ENCODE results near the gene IFI30.
A peak's percentile ranks its signal among the peaks of the same experiment; 100 is the strongest.
"Not testable (repeated sequence)": the region's sequence is repeated elsewhere in the genome, so short reads cannot be mapped to it uniquely, and the experiment has no call there.

The IFI30 gene

DNA sequence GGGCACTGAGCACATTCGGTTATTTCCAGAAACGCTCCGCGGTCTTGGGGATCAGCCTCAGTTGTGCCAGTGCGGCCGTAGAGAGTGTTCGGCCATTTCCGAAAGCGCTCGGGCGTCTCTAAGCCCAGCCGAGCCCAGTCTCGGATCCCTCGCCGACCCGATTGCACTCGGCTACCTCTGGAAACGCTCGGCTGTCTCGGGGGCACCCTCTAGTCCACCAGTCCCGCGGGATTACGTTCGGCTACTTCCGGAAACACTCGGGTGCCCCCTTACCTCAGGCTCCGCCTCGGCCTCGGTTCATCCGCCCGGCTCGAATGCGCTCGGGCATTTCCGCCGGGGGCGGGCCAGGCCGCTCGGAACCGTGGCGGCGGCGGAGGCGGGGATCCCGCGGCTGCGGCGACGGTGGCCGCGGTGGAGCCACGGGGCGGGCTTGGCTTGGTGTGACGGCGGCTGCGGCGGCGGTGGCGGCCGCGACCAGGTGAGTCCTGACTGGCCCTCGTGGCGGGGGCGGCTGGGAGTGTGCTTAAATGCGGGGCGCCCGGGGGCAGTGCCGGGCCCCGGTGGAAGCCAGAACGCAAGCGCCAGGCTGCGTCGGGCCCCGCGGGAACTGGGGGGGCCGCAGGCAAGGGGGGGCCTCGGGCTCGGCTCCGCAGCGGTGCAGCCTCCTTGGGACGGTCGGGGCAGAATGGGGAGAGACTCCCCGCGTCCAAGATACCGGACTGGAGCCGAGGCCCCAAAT lies 20.6 kb upstream of the IFI30 start, which contains the start of gene PIK3R2:
Gene PIK3R2, plus strand, starts transcription at position 347 of the 739 bp plus-strand sequence. CDS start 2,717 bp downstream, outside the sequence.
- peak; percentile 98 for DNase-seq

DNA sequence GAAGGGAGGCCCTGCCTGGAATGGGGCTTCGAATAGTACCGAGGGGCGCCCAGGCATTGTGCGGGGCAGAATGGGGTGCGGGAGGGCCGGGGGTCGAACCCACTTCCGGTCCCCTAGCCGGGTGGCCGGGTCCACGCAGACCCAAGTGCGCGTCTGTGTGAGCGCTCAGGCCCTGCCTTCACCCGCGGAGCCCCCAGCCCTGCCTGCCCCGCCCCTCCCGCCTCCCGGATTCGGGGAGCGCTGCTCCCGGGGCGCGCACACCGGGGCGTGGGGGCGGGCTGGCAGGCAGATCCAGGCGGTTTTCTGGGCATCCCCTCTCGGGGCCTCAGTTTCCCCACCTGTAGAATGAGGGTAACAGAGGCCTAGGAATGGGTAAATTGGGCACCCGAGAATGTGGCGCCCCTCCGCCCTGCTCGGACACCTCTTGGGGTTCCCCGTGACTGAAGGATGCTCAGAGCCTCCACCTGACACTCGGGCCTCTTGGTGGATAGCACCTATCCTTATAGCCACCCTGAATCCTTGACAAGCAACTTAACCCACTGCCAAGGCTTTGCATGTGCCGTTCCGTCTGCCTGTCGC lies 20.0 kb upstream of the IFI30 start:
- DNase-seq: no peak

DNA sequence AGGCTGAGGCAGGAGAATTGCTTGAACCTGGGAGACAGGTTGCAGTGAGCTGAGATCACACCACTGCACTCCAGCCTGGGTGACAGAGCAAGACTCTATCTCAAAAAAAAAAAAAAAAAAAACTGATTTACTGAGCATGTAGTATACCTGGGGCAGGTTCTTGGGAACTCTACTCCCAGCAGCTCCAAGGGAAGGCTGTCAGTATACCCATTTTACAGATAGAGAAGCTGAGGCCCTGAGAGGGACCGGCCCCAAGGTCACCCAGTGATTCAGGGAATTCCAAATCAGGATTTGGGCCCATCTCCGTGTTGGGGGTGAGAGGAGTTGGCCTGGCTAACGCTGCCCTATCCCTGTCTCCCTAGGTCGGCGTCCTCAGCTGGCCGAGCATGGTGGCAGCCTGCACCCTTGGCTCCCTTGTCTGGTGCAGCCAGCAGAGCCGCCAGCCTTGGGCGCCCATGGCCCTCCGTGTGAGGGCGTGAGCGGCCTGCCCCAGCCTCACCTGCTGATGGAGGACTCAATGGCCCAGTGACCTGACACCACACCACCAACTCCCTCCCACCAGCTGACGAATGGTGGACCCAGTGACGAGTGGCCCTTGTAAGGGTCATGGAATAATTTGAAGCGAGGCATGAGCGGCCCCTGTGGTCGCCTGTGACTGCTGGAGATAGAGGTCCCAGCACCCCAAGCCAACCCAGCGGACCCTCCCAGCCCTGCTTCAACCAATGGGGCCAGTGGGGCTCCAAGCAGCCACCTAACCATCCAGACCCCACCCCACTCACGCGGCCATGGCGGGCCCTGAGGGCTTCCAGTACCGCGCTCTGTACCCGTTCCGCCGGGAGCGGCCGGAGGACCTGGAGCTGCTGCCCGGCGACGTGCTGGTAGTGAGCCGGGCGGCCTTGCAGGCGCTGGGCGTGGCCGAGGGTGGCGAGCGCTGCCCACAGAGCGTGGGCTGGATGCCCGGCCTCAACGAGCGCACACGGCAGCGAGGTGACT lies 18.2 kb upstream of the IFI30 start:
- DNase-seq: no peak

DNA sequence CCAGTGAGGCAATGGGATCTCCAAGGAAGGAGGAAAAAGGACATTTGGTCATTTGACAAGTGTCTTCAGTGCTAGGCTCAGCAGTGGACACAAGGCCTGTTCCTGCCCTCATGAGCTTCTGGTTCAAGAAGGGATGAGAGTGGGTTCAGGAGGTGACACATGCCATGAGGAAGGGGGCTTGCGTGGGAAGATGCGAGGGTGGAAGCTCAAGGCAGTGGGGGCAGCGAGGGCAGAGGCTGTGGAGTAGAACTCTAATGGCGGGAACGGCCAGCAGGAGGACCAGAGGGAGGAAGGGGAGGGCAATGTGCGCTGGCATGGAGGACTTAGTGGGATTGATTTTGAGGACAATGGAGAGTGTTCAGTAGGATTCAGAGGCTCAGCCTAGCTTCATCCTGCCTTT lies 17.3 kb upstream of the IFI30 start:
- DNase-seq: no peak

DNA sequence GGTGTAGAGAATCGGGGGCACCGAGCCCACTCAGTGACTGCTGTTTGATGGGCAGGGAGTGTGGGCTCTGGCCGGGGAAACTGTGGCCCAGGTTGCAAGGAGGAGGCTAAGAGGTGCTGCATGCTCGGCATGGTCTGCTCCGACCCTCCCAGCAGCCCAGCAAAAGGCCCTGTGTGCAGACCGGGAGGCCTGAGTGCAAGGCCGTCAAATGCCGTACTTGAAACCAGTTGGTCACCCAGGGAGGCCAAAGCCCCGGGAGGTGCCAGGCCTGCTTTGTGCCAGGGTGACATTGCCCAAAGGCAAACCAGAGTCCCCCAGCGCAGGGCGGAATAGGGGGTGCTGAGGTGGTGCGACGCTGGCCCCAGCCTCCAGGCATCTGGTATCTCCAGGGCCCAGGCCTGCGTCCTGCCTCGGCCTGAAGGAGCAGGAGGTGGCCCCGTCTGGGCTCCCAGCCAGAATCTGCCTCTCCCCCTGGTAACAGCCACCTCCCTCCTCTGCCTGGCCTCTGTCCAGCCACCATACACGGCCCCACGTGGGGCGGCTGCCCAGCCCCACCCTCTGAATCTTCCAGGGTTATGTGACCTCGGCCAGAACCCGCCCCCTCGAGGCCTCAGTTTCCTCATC lies 16.7 kb upstream of the IFI30 start:
- peak; percentile 89 for DNase-seq

DNA sequence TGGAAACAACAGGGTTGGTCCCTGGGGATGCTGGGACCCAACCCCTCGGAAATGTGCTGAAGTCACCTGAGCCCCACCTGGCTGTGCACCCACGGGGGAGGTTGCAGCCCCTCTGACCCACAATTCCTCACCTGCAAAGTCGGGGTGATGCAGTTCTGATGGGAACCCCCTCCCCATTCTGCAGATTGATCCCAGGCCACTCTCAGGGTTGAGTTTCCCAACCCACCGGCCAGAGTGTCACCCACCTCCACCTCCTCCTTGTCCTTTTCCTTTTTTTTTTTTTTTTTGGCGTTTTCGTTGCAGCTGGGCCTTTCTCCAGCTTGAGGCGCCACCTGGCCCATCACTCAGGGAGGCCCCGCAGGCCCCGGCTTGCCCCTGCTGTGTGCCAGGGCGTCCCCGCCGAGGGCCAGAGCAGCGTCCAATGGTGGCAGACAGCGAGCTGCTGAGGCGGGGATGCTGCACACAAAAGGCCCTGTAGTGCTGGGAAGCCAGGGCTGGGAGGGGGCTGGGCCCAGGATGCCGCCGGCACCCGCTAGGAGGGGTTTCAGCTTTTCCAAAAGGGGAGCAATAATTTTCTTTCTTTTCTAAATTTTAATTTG lies 16.0 kb upstream of the IFI30 start:
- DNase-seq: no peak

DNA sequence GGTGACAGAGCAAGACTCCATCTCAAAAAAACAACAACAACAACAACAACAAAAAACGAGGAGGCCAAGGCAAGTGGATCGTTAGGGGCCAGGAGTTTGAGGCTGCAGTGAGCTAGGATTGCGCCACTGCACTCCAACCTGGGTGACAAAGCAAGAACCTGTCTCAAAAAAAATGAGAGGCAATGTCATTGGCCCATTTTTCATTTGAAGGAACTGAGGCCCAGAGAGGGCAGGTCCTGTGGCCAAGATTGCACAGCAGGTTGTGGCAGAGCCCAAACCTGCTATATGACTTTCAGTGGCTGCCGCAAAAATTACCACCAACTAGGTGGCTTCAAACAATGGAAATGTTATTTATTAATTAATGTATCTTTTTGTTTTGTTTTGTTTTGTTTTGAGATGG lies 15.1 kb upstream of the IFI30 start:
- no peak for DNase-seq

DNA sequence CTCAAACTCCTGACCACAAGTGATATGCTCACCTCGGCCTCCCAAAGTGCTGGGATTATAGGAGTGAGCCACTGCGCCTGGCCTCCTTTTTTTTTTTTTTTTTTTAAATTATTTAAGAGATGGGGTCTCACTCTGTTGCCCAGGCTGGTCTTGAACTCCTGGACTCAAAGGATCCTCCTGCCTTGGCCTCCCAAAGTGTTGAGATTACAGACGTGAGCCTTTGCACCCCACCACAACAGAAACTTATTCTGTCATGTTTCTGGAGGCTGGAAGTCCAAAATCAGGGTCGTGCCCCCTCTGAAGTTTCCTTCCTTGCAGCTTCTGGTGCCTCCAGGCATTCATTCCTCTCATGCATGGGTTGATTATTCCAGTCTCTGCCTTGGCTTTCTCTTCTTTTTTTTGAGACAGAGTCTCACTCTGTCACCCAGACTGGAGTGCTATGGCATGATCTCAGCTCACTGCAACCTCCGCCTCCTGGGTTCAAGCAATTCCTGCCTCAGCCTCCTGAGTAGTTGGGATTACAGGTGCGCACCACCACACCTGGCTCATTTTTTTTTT lies 14.5 kb upstream of the IFI30 start:
- DNase-seq: not testable (repeated sequence)

DNA sequence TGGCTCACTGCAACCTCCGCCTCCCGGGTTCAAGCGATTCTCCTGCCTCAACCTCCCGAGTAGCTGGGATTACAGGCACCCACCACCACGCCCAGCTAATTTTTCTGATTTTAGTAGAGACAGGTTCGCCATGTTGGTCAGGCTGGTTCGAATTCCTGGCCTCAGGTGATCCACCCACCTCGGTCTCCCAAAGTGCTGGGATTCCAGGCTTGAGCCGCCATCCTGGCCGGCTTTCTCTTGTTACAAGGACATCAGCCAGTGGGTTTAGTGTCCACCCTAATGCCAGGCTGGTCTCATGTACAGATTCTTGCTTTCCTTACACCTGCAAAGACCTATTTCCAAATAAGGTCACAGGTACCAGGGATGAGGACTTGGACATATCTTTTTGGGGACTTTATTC lies 13.8 kb upstream of the IFI30 start:
- no peak for DNase-seq

DNA sequence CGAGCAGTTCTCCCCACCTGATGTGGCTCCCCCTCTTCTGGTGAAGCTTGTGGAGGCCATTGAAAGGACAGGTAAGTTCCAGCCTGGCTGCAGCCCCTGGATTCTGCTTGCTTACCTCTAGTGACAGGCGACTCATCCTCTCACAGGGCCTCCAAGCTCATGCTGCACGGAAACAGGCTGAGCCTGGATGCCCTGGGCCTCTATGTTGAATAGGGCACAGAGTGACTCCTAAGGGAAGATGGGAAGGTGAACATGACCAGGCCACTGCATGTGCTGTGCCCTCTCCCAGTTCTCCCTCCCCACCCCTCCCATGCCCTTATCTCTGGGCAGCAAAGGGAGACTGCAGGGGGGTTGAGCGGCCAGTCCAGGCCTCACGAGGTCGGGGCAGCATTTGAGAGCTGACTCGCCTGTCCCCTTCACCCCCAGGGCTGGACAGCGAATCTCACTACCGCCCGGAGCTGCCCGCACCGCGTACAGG lies 13.1 kb upstream of the IFI30 start:
- DNase-seq: no peak

DNA sequence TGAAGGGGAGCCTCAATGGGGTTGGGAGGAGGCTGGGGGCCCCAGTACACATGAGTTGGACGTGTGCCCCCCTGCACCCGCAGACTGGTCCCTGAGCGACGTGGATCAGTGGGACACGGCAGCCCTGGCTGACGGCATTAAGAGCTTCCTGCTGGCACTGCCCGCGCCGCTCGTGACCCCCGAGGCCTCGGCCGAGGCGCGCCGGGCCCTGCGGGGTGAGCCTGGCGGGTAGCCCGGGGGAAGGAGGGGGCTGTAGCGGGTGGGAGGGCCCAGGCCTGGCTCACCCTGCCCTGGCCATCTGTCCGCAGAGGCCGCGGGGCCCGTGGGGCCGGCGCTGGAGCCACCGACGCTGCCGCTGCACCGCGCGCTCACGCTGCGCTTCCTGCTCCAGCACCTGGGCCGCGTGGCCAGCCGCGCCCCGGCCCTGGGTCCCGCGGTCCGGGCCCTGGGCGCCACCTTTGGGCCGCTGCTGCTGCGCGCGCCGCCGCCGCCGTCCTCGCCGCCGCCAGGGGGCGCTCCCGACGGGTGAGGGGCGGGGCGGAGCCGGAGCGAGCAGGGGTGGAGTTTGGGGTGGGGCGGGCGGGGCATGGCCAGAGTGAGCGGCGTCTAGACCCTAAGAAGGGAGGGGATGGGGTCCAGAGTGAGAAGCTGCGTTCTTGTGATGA lies 12.5 kb upstream of the IFI30 start:
- DNase-seq: peak; percentile 97

DNA sequence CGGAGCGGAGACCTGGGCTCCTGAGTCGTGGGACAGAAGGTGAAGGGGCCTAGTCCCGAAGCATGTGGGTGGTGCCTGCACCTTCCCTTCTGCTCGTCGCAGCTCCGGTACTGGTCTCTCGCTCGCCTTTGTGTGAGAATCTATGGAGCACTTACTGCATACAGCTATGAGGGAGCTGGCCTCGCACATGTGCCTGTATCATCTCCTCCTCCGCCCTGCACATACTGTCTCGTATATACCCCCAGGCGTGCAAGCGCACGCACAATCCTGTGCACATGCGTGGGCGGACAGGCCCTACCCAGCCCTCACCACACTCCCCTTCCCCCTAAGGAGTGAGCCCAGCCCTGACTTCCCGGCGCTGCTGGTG lies 12.0 kb upstream of the IFI30 start:
- DNase-seq: no peak

DNA sequence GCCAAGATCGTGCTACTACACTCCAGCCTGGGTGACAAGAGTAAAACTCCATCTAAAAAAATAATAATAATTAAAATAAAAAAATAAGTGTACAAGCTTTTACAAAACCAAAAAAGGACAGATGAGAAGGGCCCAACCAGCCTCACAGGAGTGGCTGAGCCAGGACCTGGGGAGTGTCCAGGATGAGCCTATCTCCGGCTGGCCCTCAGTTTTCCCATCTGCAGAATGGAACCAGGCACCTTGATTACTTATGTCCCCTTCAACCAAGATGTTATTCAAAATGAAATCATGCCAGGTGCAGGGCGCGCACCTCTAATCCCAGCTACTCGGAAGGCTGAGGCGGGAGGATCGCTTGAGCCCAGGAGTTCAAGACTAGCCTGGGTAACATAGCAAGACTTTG lies 9.5 kb upstream of the IFI30 start:
- DNase-seq: no peak

DNA sequence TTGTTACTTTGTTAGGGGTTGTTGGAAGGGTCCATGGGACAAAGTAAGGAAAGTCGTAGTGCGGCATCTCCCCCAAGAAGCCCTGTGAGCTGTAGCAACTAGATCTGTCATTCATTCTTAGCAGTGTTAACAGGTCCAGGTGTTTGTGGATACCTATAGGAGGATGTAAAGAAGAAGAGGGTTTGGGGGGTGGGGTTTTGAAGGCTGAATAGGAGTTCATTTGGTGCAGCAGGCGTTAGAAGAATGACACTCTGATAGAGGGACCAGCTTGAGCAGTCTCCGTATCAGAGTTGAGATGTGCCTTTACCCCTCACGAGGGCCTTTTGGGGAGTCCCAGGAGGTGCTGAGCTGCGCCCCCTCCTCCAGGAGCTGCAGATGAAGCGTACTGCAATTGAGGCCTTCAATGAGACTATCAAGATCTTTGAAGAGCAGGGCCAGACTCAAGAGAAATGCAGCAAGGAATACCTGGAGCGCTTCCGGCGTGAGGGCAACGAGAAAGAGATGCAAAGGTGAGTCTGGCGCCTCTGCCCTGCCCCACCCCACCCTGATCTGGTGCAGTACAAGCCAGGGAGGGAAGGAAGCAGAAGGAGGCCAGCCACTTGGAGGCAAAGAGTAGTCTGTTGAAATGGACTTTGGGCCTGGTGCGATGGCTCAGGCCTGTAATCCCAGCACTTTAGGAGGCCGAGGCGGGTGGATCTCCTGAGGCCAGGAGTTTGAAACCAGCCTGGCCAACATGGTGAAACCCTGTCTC lies 7.6 kb upstream of the IFI30 start:
- peak; percentile 17 for DNase-seq

DNA sequence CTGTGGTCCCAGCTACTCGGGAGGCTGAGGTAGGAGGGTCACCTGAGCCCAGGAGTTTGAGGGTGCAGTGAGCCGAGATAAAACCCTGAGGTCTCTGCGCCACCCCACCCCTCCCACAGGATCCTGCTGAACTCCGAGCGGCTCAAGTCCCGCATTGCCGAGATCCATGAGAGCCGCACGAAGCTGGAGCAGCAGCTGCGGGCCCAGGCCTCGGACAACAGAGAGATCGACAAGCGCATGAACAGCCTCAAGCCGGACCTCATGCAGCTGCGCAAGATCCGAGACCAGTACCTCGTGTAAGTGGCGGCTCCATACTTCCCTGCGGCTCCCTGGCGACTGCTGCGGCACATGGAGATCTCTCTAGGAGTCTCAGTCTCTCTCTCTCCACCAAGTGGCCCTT lies 6.6 kb upstream of the IFI30 start:
- peak; percentile 42 for DNase-seq

DNA sequence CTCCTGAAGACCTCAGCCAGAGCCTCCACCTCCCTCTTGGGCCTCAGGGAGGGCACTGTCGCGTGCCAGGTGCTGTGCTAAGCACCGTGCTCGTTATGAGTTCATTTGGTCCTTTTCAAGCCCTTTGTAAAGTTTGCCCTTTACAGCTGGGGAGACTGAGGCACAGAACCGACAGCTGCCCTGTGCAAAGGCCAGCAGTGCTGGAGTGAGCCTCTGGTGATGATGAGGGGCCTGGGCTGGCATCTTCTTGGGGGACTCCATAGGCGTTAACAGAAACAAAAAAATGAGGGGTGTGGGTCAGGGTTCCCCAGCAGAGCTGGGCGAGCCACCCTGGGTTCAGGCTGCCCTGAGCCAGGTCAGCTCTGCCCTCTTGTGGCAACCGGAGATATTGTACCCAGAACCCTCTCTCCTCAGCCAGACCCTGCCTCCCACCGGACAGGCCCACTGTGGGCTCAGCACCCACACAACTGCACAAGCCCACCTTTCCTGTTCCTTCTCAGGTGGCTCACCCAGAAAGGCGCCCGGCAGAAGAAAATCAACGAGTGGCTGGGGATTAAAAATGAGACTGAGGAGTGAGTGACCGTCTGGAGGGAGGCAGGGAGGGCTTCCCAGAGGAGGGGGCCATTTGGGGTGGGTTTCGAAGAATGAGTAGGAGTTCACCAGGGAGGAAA lies 5.5 kb upstream of the IFI30 start:
- peak; percentile 100 for DNase-seq

DNA sequence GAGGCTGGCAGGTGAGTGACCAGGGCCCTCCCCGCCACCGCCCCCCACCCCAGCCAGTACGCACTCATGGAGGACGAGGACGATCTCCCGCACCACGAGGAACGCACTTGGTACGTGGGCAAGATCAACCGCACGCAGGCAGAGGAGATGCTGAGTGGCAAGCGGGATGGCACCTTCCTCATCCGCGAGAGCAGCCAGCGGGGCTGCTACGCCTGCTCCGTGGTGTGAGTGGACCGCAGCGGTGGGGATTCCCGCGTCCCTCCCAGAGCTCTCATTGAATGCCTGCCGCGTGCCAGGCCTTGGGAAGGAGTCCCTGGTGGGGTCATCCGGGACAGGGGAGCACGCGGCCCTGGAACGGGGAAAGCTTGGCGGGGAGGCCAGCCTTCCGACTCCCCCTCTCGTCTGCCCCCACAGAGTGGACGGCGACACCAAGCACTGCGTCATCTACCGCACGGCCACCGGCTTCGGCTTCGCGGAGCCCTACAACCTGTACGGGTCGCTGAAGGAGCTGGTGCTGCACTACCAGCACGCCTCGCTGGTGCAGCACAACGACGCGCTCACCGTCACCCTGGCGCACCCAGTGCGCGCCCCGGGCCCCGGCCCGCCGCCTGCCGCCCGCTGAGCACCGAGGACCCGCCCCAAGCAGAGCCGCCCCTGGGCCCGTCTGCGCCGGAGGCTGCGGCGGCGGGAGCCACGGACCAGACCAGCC lies 4.8 kb upstream of the IFI30 start:
- DNase-seq: no peak

DNA sequence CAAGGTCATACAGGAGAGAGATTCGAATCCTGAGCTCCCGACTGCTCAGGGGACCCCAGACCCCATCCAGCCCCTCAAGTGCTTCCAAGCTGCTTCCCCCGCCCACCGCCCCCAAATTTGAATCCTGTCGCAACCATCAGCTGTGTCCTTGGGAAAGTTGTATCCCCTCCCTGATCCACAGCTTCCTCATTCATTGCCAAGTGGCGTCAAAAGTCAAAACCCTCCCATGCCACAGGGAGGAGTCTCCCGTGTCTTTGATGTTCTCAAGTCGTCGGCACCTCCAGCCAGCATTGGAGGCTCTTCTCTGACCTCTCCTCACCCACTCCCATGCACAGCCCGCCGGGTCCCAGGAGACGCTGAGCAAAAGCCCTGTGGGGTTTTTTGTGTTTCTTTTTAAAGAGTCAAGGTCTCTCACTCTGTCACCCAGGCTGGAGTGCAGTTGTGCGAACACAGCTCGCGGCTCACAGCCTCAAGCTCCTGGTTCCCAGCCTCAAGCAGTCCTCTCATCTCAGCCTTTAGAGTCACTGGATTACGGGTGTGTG lies 2.8 kb upstream of the IFI30 start:
- DNase-seq: no peak

DNA sequence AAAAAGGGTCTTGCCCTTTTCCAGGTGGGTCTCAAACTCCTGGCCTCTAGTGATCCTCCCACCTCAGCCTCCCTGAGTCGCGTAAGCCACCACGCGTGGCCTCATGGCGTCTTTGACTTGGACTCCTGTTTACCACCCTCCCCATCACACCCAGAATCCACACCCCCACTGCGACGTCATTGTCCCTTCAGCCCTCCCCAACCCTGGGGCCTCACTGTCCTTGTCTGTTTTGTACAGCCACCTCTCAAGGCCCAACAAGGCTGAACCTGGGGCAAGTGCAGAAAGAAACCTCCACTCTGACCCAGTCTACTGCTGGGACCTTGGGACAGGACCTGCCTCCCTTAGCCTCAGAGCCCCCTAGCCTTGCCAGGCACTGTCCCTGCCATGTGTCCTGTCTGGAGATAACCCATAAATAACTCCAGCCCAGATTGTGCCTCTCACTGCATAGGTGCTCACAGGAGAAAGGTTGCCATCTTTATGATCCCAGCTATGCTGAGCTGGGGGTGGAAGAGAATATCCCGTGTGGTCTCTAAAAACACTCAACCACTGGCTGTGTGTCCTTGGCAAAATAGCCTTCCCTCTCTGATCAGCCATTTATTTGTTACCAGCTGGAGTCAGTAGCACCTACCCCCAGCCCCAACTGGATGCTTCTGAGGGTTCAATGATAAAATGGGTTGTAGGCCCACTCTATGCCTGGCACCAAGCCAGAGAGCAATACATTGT lies 1.8 kb upstream of the IFI30 start:
- DNase-seq: peak; percentile 18
